Measurements from ENCODE around the gene TEX50.

DNA sequence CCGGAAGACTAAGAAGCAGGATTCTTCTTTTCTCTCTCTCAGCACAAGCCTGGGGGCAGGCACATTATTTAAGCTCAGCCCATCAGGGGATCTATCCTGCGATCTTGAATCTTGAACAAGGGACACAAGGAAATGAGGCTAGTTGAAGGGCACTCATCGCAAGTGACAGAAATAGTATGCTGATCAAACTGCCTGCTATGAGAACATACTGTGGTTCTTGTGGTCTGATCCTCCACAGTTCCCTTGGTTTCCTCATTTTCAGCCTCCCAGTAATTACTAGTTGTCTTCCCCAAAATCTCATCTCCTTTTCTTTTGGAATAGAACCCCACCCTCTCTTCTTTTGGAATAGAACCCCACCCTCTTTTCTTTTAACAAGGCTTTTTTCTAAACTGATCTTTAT lies 28.0 kb downstream of the TEX50 start:
- no peak for TF ChIP-seq POLR2A (IDR thresholded peaks at IDR 0.05)
- TF ChIP-seq, protein P1, sequence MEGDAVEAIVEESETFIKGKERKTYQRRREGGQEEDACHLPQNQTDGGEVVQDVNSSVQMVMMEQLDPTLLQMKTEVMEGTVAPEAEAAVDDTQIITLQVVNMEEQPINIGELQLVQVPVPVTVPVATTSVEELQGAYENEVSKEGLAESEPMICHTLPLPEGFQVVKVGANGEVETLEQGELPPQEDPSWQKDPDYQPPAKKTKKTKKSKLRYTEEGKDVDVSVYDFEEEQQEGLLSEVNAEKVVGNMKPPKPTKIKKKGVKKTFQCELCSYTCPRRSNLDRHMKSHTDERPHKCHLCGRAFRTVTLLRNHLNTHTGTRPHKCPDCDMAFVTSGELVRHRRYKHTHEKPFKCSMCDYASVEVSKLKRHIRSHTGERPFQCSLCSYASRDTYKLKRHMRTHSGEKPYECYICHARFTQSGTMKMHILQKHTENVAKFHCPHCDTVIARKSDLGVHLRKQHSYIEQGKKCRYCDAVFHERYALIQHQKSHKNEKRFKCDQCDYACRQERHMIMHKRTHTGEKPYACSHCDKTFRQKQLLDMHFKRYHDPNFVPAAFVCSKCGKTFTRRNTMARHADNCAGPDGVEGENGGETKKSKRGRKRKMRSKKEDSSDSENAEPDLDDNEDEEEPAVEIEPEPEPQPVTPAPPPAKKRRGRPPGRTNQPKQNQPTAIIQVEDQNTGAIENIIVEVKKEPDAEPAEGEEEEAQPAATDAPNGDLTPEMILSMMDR (IDR thresholded peaks at IDR 0.05): no peak
